Jurkat, Clone E6-1 (cell line): ENCODE measurements around the gene RHBDF1.
"Not testable (repeated sequence)": the region's sequence is repeated elsewhere in the genome, so short reads cannot be mapped to it uniquely, and the experiment has no call there.

Experiments used
- DNase-seq: peaks from one replicate; pipeline ENCODE4 v3.0.0-alpha.2; 2011; ENCODE audit warnings: low read depth, low spot score
- H3K4me3 ChIP-seq: 2 replicates; pipeline ENCODE4 v1.5.1; 2011; ENCODE audit warnings: mild to moderate bottlenecking, low read length, control low read depth, moderate library complexity

Gene RHBDF1

GRCh38 chr16:17062-17765 is 55.2 kb downstream of the RHBDF1 start:
- DNase-seq, H3K4me3 ChIP-seq: not testable (repeated sequence)

GRCh38 chr16:10772-11171 is 61.7 kb downstream of the RHBDF1 start:
- H3K4me3 ChIP-seq, DNase-seq: not testable (repeated sequence)

GRCh38 chr16:9903-10665 is 62.3 kb downstream of the RHBDF1 start:
- peak overlapping the region; percentile 43 for H3K4me3 ChIP-seq
- no peak for DNase-seq
